ENCODE data around the gene NRARP. TPM values are rescaled to one million over a fixed set of nuclear protein-coding genes. Genes with fewer than 3 reads are reported as not detected.
"Not testable (repeated sequence)": the region's sequence is repeated elsewhere in the genome, so short reads cannot be mapped to it uniquely, and the experiment has no call there.

Gene NRARP
- total RNA-seq, 1 experiment from 2014 or later = 3.5 TPM

GRCh38 chr9:137262173-137262908, 39.7 kb downstream of the NRARP start:
- not testable (repeated sequence) for DNase-seq (ENCODE audit: low read depth)

GRCh38 chr9:137256856-137257255, 45.2 kb downstream of the NRARP start:
- DNase-seq (ENCODE audit: low read depth) = no peak

- no peak for DNase-seq (ENCODE audit: low read depth)
Observed at GRCh38 chr9:137256362-137256761, 45.7 kb downstream of the NRARP start.

- no peak for DNase-seq (ENCODE audit: low read depth)
Observed at GRCh38 chr9:137255448-137256114, 46.5 kb downstream of the NRARP start.

GRCh38 chr9:137254624-137255447, 47.2 kb downstream of the NRARP start, which contains the start of gene NELFB:
Gene NELFB (plus strand): TSS chr9:137255327.
- peak; percentile 95 for DNase-seq (ENCODE audit: low read depth)

GRCh38 chr9:137253717-137254623, 48.1 kb downstream of the NRARP start:
- DNase-seq (ENCODE audit: low read depth) = no peak

- no peak for DNase-seq (ENCODE audit: low read depth)
Observed at GRCh38 chr9:137252555-137253506, 49.2 kb downstream of the NRARP start.

- no peak for DNase-seq (ENCODE audit: low read depth)
Observed at GRCh38 chr9:137251490-137252268, 50.4 kb downstream of the NRARP start.

GRCh38 chr9:137251194-137251461, 50.9 kb downstream of the NRARP start, which contains the start of gene STPG3:
Gene STPG3 (plus strand): TSS chr9:137251286. CDS start chr9:137251287, 1 bp downstream.
- no peak for DNase-seq (ENCODE audit: low read depth)

GRCh38 chr9:137250329-137251193, 51.5 kb downstream of the NRARP start:
- no peak for DNase-seq (ENCODE audit: low read depth)

Other genes starting within 250 kb of the NRARP start
- not detected in 2 replicates for gene ENTPD2, start 248.2 kb downstream of the NRARP start, total RNA-seq (2014; rRNA removed; shearing (Covaris generic))
- gene SAPCD2, start 231.7 kb downstream of the NRARP start, total RNA-seq (2014; rRNA removed; shearing (Covaris generic)) = 69.8 and 86.6 TPM in 2 replicates
- gene UAP1L1, start 224.8 kb downstream of the NRARP start, total RNA-seq (2014; rRNA removed; shearing (Covaris generic)) = 6.1 and 12.4 TPM in 2 replicates
- 57.5 and 61.9 TPM in 2 replicates for gene MAN1B1, start 215.3 kb downstream of the NRARP start, total RNA-seq (2014; rRNA removed; shearing (Covaris generic))
- 23.0 and 35.4 TPM in 2 replicates for gene DPP7, start 187.5 kb downstream of the NRARP start, total RNA-seq (2014; rRNA removed; shearing (Covaris generic))
- gene GRIN1, start 163.1 kb downstream of the NRARP start, total RNA-seq (2014; rRNA removed; shearing (Covaris generic)) = 0.06 TPM in 1 of 2 replicates, not detected in the other
- not detected in 2 replicates for gene LRRC26, start 132.2 kb downstream of the NRARP start, total RNA-seq (2014; rRNA removed; shearing (Covaris generic))
- gene TMEM210, start 130.2 kb downstream of the NRARP start, total RNA-seq (2014; rRNA removed; shearing (Covaris generic)) = not detected in 2 replicates
- 11.3 and 23.5 TPM in 2 replicates for gene ANAPC2, start 113.7 kb downstream of the NRARP start, total RNA-seq (2014; rRNA removed; shearing (Covaris generic))
- 169 and 188 TPM in 2 replicates for gene SSNA1, start 113.6 kb downstream of the NRARP start, total RNA-seq (2014; rRNA removed; shearing (Covaris generic))
- 11.7 and 12.8 TPM in 2 replicates for gene TPRN, start 101.5 kb downstream of the NRARP start, total RNA-seq (2014; rRNA removed; shearing (Covaris generic))
- 62.3 and 65.4 TPM in 2 replicates for gene TMEM203, start 96.6 kb downstream of the NRARP start, total RNA-seq (2014; rRNA removed; shearing (Covaris generic))
- gene NDOR1, start 96.6 kb downstream of the NRARP start, total RNA-seq (2014; rRNA removed; shearing (Covaris generic)) = 14.3 and 15.3 TPM in 2 replicates
- not detected in 2 replicates for gene RNF208, start 80.0 kb downstream of the NRARP start, total RNA-seq (2014; rRNA removed; shearing (Covaris generic))
- gene CYSRT1, start 77.1 kb downstream of the NRARP start, total RNA-seq (2014; rRNA removed; shearing (Covaris generic)) = 0.91 TPM in 1 of 2 replicates, not detected in the other
- 0.21 TPM in 1 of 2 replicates, not detected in the other for gene RNF224, start 74.8 kb downstream of the NRARP start, total RNA-seq (2014; rRNA removed; shearing (Covaris generic))
- gene SLC34A3, start 71.4 kb downstream of the NRARP start, total RNA-seq (2014; rRNA removed; shearing (Covaris generic)) = not detected in 2 replicates
- 294 and 321 TPM in 2 replicates for gene TUBB4B, start 61.0 kb downstream of the NRARP start, total RNA-seq (2014; rRNA removed; shearing (Covaris generic))
- not detected in 2 replicates for gene STPG3, start 51.0 kb downstream of the NRARP start, total RNA-seq (2014; rRNA removed; shearing (Covaris generic))
- gene NELFB, start 46.9 kb downstream of the NRARP start, total RNA-seq (2014; rRNA removed; shearing (Covaris generic)) = 62.2 and 74.7 TPM in 2 replicates
- 13.4 and 18.7 TPM in 2 replicates for gene TOR4A, start 24.5 kb downstream of the NRARP start, total RNA-seq (2014; rRNA removed; shearing (Covaris generic))
- gene EXD3, start 120.9 kb upstream of the NRARP start, total RNA-seq (2014; rRNA removed; shearing (Covaris generic)) = 0.86 and 2.3 TPM in 2 replicates
- gene NOXA1, start 121.1 kb upstream of the NRARP start, total RNA-seq (2014; rRNA removed; shearing (Covaris generic)) = not detected in 2 replicates
- gene ENTPD8, start 139.1 kb upstream of the NRARP start, total RNA-seq (2014; rRNA removed; shearing (Covaris generic)) = not detected in 2 replicates
- gene NSMF, start 157.1 kb upstream of the NRARP start, total RNA-seq (2014; rRNA removed; shearing (Covaris generic)) = 13.5 and 13.7 TPM in 2 replicates
- under 0.01 TPM in 1 of 2 replicates, not detected in the other for gene PNPLA7, start 248.1 kb upstream of the NRARP start, total RNA-seq (2014; rRNA removed; shearing (Covaris generic))
- gene MRPL41, start 249.6 kb upstream of the NRARP start, total RNA-seq (2014; rRNA removed; shearing (Covaris generic)) = 101 and 119 TPM in 2 replicates